HG03135 (cell line): ENCODE results near the gene TTC27.

Source experiments
- ATAC-seq: cut with Tn5 transposase; IDR thresholded peaks from one replicate; pipeline ENCODE4 v1.9.1; 2021; ENCODE audit warnings: mild to moderate bottlenecking, moderate library complexity; ENCODE audit not compliant: unreplicated experiment

The TTC27 gene

GRCh38 chr2:32666704-32667103, 38.9 kb downstream of the TTC27 start:
- no peak for ATAC-seq

- no peak for ATAC-seq
These were observed 40.4 kb downstream of the TTC27 start for GRCh38 chr2:32668254-32668653.

- ATAC-seq = no peak
These were observed 44.2 kb downstream of the TTC27 start for GRCh38 chr2:32671885-32672533.

- ATAC-seq = no peak
These were observed 51.0 kb downstream of the TTC27 start for GRCh38 chr2:32678825-32679224.

- ATAC-seq = no peak
These were observed 53.1 kb downstream of the TTC27 start for GRCh38 chr2:32680942-32681341.

GRCh38 chr2:32683520-32684086, 55.8 kb downstream of the TTC27 start:
- no peak for ATAC-seq

GRCh38 chr2:32688541-32688940, 60.7 kb downstream of the TTC27 start:
- ATAC-seq = no peak

- no peak for ATAC-seq
These were observed 63.8 kb downstream of the TTC27 start for GRCh38 chr2:32691678-32692077.

- ATAC-seq = no peak
These were observed 68.6 kb downstream of the TTC27 start for GRCh38 chr2:32696439-32696838.

- no peak for ATAC-seq
These were observed 69.3 kb downstream of the TTC27 start for GRCh38 chr2:32697156-32697555.

GRCh38 chr2:32699151-32699550, 71.3 kb downstream of the TTC27 start:
- no peak for ATAC-seq

GRCh38 chr2:32701806-32702205, 74.0 kb downstream of the TTC27 start:
- ATAC-seq = no peak

- ATAC-seq = no peak
These were observed 74.6 kb downstream of the TTC27 start for GRCh38 chr2:32702303-32703064.

- ATAC-seq = no peak
These were observed 79.1 kb downstream of the TTC27 start for GRCh38 chr2:32706815-32707579.

GRCh38 chr2:32711219-32711618, 83.4 kb downstream of the TTC27 start:
- ATAC-seq = no peak

- ATAC-seq = no peak
These were observed 84.2 kb downstream of the TTC27 start for GRCh38 chr2:32711908-32712501.

- ATAC-seq = no peak
These were observed 85.0 kb downstream of the TTC27 start for GRCh38 chr2:32712870-32713269.

GRCh38 chr2:32714521-32714920, 86.7 kb downstream of the TTC27 start:
- no peak for ATAC-seq

- peak; percentile 87 for ATAC-seq
These were observed 87.6 kb downstream of the TTC27 start for GRCh38 chr2:32715391-32715841.

- ATAC-seq = no peak
These were observed 88.1 kb downstream of the TTC27 start for GRCh38 chr2:32715981-32716380.

- no peak for ATAC-seq
These were observed 88.7 kb downstream of the TTC27 start for GRCh38 chr2:32716598-32716997.
